ENCODE results near the gene CACNB4. TPM values are rescaled to one million over a fixed set of nuclear protein-coding genes. Genes with fewer than 3 reads are reported as not detected.
"Not testable (repeated sequence)": the region's sequence is repeated elsewhere in the genome, so short reads cannot be mapped to it uniquely, and the experiment has no call there.

Gene CACNB4
- total and polyA plus RNA-seq, 2 donors: 4.8 to 33.9 TPM

DNA sequence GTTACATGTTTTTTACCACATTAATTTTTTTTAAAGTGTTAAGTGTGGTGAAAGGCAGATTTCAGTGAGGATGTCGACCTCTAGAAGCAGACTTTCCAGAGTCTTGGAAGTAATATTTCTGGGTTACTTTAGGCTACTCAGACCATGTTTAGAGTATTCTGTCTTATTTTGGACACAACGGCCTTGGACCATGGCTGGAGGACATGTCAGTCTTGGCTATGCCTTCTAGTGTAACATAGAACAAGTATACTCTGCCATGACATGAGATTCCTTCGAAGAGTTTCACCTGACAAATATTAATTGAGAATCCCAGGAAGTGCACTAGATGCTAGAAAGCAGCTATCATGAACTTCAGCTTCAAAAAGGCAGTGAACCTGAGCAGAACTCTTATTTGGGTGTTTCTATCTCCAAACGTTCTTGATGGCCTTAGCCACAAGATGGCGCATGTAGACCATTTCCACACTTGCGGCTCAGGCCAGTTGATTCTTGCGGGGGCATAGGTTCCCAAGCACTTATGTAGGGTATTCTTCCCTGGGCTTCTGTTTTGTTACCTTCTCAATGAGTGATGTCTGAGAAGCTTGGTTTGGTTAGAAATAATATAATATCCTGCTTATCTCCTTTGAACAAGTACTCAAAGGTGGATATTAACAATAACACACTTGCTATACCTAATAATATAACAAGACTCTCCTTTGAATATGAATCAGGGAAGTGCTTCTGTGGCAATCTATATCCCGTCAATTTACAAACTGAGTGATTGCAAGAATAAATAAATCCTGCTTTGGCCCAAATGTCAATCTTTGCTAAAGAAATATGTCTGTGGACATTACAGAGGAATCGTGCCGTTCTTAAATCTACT is 62.0 kb downstream of the CACNB4 start:
- 37% methylated on average over 10 of the region's 10 CpGs for WGBS
- Histone ChIP-seq H3K4me3 (ENCODE audit: low read depth, low read length) (no peak overlapping the region), H3K4me1 (ENCODE audit: insufficient read depth) (no peaks in the 10 kb centered on the region), H3K27ac (ENCODE audit: low read depth) (no peak overlapping the region), H3K36me3 (ENCODE audit: insufficient read depth) (no peaks in the 10 kb centered on the region)
- no peak for DNase-seq (ENCODE audit: extremely low spot score)

DNA sequence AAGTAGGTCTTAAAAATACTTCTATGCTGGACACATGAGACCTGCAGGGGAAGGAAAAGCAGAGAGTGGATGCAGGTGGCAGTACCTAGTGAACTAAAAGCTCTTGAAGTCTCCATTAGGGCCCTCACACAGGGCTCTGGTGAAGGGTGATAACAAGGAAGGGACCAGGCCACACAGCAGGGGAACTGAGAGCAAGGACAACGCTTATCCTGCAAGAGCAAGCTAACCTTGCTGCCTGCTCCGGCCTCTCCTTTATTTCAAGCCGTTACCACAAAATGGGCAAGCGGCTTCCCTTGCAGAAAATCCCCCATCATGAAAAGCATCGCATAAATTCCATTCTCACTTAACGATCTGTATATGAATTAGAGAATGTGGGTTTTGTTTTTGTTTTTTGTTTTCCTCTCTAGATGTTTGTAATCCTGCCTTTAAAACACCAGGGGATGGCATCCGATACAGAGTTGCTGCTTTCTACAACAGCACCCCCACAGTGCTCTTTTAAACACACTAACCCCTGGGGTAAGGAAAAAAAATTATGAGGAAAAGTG is 64.5 kb downstream of the CACNB4 start:
- Histone ChIP-seq H3K27ac (ENCODE audit: low read depth) (no peak overlapping the region), H3K4me3 (ENCODE audit: low read depth, low read length) (no peak overlapping the region), H3K36me3 (ENCODE audit: insufficient read depth) (no peaks in the 10 kb centered on the region), H3K4me1 (ENCODE audit: insufficient read depth) (no peaks in the 10 kb centered on the region)
- 84% methylated on average over 7 of the region's 7 CpGs for WGBS
- DNase-seq (ENCODE audit: extremely low spot score): no peak

DNA sequence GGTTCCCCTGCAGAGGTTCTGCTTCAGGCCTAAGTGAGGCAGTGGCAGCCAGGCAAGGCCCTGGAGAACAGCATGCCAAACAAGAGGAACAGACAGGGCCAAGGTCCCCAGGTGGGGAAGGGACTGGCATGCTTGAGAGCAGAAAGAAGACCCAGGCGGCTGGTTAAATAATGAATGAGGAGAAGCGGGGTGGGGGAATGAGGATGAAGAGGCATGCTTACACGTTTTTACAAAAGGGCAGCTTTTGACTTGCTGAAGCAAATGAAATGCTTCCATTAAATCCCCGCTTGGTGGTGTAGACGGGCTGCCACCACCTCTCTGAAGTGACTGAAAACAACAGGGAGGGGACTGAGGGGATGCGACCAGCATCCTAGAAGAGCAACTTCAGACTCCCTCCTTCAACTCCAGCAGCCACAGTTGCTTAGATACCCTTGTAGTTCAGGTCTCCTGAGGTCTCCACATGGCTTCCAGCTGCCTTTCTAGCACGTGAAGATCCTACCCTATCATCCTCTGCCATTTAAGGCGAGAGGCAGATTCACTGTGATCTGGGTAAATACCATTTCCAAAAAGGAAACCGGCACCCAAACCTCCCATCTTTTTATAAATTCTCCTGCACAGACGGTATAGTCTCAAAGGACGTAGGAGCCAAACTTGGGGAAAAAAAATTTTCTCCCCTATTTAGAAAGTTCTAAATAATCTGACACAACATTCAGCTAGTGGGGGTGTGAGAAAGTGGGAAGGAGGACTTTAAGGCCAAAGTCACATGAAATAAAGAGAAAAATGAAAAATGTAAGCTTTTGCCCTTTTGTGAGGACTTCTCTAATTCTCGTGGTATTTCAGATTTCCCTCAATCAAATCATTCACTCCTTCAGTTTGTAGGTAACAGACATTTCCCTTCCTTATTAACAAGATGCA is 65.6 kb downstream of the CACNB4 start:
- no peak for DNase-seq (ENCODE audit: extremely low spot score)
- Histone ChIP-seq H3K4me3 (ENCODE audit: low read depth, low read length) (no peak overlapping the region), H3K36me3 (ENCODE audit: insufficient read depth) (no peaks in the 10 kb centered on the region), H3K27ac (ENCODE audit: low read depth) (no peak overlapping the region), H3K4me1 (ENCODE audit: insufficient read depth) (no peaks in the 10 kb centered on the region)
- 83% methylated on average over 12 of the region's 12 CpGs for WGBS

DNA sequence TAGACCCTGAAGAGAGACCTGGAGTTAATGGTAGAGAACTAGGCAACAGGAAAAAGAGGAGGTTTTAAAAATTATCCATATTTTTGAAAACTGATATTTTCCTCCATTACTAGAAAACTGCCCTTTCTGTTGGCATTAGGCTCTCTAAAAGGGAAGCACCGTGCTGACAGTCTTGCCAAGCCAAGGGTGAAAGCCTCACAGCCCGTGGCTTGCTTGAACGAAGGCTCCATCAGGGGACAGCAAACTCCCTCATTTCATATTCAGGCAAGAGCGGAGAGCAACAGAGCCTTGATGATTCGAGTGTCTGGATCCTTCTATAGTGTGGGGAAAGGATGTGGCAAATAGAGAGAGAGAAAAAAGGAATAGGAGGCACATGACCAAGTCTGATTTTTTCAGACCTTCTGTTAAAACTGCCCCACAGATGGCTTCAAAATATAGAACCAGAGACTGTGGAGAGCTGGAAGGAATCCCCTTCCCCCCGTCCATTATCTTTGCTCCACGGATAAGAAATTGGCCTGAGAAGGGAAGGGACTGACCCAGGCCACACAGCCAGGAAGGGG is 67.0 kb downstream of the CACNB4 start:
- no peak overlapping the region for H3K4me3 ChIP-seq (ENCODE audit: low read depth, low read length)
- no peaks in the 10 kb centered on the region for H3K4me1 ChIP-seq (ENCODE audit: insufficient read depth)
- WGBS: 78% methylated on average over 7 of the region's 7 CpGs
- DNase-seq (ENCODE audit: extremely low spot score): no peak
- H3K36me3 ChIP-seq (ENCODE audit: insufficient read depth): no peaks in the 10 kb centered on the region
- no peak overlapping the region for H3K27ac ChIP-seq (ENCODE audit: low read depth)

DNA sequence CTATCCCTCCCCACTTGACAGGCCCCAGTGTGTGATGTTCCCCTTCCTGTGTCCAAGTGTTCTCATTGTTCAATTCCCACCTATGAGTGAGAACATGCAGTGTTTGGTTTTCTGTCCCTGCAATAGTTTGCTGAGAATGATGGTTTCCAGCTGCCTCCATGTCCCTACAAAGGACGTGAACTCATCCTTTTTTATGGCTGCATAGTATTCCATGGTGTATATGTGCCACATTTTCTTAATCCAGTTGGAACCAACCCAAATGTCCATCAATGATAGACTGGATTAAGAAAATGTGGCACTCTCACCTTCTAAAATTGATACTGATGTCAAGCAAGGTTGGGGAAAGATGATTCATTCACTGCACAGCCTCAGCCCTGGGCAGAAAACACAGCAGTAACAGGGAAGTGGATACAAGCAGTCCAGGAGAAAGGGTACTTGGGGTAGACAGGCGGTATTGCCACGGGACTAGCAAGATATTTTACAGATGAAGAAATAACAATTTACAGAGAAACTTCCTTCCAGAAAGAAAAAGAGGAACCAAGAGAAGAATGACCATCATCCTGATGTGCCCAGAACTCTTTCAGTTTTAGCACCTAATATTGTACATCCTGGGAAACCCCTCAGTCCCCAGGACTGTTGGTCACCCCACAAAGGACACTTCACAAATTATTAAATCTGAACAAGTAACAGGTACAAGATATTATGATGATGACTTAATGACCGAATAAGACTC is 68.1 kb downstream of the CACNB4 start:
- not testable (repeated sequence) for H3K27ac ChIP-seq (ENCODE audit: low read depth); H3K4me1 ChIP-seq (ENCODE audit: insufficient read depth); DNase-seq (ENCODE audit: extremely low spot score); H3K4me3 ChIP-seq (ENCODE audit: low read depth, low read length); H3K36me3 ChIP-seq (ENCODE audit: insufficient read depth)
- WGBS: 86% methylated on average over 4 of the region's 4 CpGs

DNA sequence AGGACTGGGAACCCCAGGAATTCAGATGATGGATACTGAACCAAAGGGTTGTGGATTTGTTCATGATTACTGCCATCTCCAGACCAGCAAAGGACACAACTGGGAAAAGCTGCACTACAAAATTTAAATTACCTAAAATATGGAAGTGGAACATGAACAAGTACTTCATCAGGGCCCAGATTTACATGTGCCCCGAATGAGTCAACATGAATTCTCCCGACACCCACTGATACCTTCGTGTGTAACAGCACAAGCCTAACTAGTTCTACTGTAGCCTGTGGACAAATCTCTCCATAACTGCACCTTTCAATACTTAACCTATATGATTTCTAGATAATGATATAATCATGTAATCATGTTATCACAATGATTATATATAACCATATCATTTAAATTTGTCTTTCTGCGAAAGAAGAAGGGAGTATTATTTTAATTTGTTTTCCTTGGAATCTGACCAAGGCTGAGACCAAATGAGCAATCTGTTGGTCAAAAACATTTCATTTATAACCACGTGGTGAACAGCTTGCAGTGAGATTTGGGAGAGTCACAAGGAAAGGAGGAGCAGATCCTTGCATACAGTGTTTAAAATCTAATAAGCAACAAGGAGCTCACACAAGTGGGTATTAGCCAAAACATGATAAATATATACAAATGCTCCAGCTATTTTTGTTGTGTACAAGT is 70.5 kb downstream of the CACNB4 start:
- DNase-seq (ENCODE audit: extremely low spot score): no peak
- Histone ChIP-seq H3K27ac (ENCODE audit: low read depth) (no peak overlapping the region), H3K4me3 (ENCODE audit: low read depth, low read length) (no peak overlapping the region), H3K36me3 (ENCODE audit: insufficient read depth) (no peaks in the 10 kb centered on the region), H3K4me1 (ENCODE audit: insufficient read depth) (no peaks in the 10 kb centered on the region)
- WGBS: 69% methylated on average over 5 of the region's 5 CpGs

DNA sequence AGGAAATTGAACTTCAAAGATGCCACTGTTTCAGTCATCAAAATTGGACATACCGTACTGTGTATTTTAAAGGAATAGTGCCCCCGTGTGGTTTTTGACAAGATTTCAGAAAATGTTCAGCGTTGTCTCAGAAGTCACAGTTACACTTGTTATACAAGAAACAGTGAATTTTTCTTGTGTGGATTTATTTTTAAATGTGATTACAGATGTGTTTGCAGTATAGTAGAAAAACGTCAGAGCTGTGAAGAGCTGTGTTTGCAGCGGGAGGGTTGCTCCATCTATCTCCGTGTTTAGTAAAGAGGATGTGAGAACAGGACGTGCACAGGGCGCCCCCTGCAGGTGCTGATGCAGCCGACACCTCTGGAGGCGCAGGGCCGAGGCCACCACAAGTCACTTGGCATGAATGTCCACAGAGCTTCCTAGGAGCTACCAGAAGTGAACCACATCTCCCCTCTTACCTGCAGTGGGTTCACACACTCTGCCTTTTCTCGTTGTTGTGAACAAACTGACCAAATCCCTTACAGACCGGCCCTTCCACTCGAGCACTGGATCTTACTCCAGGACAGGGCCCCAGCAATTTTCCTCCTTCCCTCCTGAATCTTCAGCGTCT is 73.1 kb downstream of the CACNB4 start:
- no peak for DNase-seq (ENCODE audit: extremely low spot score)
- WGBS: 14% methylated on average over 15 of the region's 15 CpGs
- no peaks in the 10 kb centered on the region for H3K36me3 ChIP-seq (ENCODE audit: insufficient read depth)
- no peak overlapping the region for H3K4me3 ChIP-seq (ENCODE audit: low read depth, low read length)
- no peaks in the 10 kb centered on the region for H3K4me1 ChIP-seq (ENCODE audit: insufficient read depth)
- no peak overlapping the region for H3K27ac ChIP-seq (ENCODE audit: low read depth)

DNA sequence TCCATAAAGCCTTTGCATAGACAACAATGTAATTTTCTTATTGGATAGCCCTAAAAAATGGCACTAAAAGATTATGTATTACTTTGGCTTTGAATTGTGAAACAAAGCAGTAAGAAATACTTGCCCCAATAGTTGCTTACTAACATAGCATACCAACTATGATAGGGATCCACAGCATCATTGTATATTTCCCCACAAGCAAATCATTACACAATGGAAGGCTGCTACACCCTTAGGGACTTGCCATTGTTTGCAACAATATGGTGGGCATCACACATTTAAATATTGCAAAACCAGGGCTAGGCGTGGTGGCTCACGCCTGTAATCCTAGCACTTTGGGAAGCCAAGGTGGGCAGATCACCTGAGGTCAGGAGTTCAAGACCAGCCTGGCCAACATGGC is 74.4 kb downstream of the CACNB4 start:
- 93% methylated on average over 2 of the region's 2 CpGs for WGBS

DNA sequence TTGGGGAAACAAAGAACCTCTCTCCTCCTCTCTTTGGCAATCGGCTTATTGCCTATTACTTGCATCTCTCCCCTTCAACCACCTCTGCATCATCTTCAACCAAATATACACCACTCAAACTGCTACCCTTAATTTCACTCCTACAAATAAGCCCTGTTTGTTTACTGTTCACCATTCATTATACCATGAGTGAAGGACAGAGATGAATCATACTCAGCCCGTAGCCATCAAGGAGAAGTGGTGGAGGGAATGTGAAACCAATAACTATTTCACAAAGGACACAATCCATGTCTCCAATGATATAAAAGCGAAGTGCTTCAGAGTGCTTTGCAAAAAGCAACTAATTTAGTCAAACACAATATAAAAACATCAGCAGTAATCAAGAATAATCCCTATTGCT is 76.8 kb downstream of the CACNB4 start:
- no peak overlapping the region for H3K27ac ChIP-seq (ENCODE audit: low read depth)
- peaks cover 1% of the 10 kb centered on the region for H3K36me3 ChIP-seq (ENCODE audit: insufficient read depth)
- no peaks in the 10 kb centered on the region for H3K4me1 ChIP-seq (ENCODE audit: insufficient read depth)
- H3K4me3 ChIP-seq (ENCODE audit: low read depth, low read length): no peak overlapping the region
- WGBS: 82% methylated on average over 3 of the region's 3 CpGs
- no peak for DNase-seq (ENCODE audit: extremely low spot score)

More for the DNA sequence above, 74.4 kb downstream of the CACNB4 start:
- Histone ChIP-seq H3K36me3 (ENCODE audit: insufficient read depth) (no peaks in the 10 kb centered on the region), H3K27ac (ENCODE audit: low read depth) (no peak overlapping the region), H3K4me3 (ENCODE audit: low read depth, low read length) (no peak overlapping the region), H3K4me1 (ENCODE audit: insufficient read depth) (no peaks in the 10 kb centered on the region)
- no peak for DNase-seq (ENCODE audit: extremely low spot score)

DNA sequence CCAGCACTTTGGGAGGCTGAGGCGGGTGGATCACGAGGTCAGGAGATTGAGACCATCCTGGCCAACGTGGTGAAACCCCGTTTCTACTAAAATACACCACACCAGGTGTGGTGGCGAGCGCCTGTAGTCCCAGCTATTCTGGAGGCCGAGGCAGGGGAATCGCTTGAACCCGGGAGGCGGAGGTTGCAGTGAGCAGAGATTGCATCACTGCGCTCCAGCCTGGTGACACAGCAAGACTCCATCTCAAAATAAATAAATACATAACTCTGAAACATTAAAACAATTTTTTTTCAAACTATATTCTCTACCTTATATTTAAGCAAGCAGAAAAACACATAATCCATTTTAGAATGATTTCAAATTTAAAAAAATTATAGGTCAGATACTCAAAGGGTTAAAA is 77.8 kb downstream of the CACNB4 start:
- not testable (repeated sequence) for H3K4me1 ChIP-seq (ENCODE audit: insufficient read depth); H3K4me3 ChIP-seq (ENCODE audit: low read depth, low read length); H3K36me3 ChIP-seq (ENCODE audit: insufficient read depth); DNase-seq (ENCODE audit: extremely low spot score); H3K27ac ChIP-seq (ENCODE audit: low read depth)
- WGBS: 96% methylated on average over 11 of the region's 11 CpGs

DNA sequence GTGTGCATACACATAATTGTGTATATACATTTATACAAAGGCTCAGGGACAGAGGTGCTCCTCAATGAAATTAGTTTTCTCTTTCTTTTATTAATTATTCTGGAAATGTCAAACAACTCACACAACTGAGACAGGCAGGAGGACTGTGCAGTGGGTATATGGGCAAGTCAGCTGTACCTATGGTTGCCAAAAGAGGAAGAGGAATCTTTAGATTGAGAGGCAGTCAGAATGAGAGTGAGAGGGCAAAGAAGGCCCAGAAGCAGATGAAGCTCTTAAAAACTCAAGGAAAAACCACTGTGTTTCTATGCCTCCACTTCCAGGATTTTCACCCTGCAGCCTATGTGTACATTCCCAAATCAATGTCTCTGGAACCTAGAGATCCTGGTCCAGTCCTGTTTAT is 79.1 kb downstream of the CACNB4 start:
- Histone ChIP-seq H3K4me1 (ENCODE audit: insufficient read depth) (no peaks in the 10 kb centered on the region), H3K4me3 (ENCODE audit: low read depth, low read length) (no peak overlapping the region), H3K27ac (ENCODE audit: low read depth) (no peak overlapping the region), H3K36me3 (ENCODE audit: insufficient read depth) (peaks cover 1% of the 10 kb centered on the region)
- no peak for DNase-seq (ENCODE audit: extremely low spot score)
